Activated gamma-delta T cell treated with anti-CD3 and anti-CD28 coated beads, Interleukin-2, amount 50 U/mL, for 16 hours (primary cell): Measurements from ENCODE around the gene PCIF1.
"Not testable (repeated sequence)": the region's sequence is repeated elsewhere in the genome, so short reads cannot be mapped to it uniquely, and the experiment has no call there.

ENCODE experiments used
- DNase-seq: peaks from one replicate; pipeline ENCODE4 v3.0.0-alpha.2; 2020; ENCODE audit warnings: low read depth

PCIF1 gene

DNA sequence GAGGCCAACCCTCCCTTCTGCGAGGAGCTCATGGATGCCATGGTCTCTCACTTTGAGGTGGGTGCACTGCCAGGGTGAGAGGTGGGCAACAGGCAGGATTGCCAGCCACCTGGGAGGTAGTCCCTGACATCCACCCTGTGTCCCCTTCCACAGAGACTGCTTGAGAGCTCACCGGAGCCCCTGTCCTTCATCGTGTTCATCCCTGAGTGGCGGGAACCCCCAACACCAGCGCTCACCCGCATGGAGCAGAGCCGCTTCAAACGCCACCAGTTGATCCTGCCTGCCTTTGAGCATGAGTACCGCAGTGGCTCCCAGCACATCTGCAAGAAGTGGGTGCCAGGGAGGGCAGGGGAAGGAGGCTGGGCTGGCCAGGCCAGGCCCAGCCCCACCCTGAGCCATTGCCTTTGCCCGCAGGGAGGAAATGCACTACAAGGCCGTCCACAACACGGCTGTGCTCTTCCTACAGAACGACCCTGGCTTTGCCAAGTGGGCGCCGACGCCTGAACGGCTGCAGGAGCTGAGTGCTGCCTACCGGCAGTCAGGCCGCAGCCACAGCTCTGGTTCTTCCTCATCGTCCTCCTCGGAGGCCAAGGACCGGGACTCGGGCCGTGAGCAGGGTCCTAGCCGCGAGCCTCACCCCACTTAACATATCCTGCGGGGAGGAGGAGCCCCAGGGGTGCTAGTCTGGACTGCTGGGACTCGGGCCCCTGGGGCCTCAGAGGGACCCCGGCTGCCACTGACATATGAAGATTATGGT, 12.8 kb downstream of the PCIF1 start:
- DNase-seq: no peak

DNA sequence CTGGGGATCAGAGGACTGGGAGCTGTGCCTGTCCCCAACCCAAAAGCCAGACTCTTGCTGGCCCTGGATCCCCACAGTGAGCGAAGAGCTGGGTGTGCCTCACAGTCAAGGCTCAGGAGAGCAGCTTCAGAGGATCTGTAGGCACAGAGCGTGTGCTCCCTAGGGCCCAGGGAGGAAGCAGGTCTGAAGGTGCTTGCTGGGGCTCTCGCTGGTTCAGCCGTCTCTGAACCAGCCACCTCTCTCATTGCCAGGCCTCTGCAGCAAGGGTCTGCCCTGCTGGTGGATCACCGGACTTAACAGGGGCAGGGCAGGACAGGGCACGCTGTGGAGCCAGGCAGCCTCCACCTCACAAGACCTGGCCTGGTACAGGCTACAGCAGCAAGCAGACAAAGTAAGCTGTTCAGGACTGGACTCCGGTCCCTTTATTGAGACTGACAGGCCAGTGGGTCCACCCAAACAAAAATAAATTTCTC, 13.8 kb downstream of the PCIF1 start:
- no peak for DNase-seq

DNA sequence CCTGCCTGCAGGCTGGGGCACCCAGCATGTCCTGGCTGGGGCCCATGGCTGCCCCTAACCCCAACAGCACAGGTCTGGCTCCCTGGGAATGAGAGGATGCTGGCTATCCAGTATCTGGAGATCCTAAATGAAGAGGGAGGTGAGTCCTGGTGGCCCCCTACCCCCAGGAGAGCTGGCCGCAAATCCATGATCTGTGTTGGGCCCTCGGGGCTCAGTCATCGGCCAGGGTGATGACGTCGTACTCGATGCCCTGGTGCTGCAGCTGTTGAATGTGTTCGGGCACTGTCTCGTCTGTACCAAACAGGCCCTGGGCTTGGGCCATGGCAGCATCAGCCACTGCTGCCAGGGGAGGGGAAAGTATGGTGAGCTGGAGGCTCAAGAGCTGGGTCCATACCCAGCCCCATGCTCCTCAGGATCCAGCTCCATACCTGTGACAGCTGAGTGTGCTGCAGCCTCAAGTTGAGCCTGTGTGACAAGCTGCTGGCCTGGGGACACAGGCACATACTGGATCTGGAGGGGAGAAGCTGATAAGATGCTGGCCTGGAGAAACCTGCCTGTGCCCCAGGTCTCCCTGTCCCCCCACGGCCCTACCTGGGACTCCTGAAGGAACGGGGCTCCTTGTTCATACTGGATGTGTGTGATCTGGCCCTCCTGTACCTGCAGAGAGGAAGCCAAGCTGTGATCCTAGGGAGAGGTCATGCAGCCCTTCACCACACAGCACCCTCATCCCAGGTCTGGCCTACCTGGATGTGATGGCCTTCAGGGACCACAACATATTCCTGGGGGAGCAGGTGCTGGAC, 14.5 kb downstream of the PCIF1 start:
- DNase-seq: no peak

DNA sequence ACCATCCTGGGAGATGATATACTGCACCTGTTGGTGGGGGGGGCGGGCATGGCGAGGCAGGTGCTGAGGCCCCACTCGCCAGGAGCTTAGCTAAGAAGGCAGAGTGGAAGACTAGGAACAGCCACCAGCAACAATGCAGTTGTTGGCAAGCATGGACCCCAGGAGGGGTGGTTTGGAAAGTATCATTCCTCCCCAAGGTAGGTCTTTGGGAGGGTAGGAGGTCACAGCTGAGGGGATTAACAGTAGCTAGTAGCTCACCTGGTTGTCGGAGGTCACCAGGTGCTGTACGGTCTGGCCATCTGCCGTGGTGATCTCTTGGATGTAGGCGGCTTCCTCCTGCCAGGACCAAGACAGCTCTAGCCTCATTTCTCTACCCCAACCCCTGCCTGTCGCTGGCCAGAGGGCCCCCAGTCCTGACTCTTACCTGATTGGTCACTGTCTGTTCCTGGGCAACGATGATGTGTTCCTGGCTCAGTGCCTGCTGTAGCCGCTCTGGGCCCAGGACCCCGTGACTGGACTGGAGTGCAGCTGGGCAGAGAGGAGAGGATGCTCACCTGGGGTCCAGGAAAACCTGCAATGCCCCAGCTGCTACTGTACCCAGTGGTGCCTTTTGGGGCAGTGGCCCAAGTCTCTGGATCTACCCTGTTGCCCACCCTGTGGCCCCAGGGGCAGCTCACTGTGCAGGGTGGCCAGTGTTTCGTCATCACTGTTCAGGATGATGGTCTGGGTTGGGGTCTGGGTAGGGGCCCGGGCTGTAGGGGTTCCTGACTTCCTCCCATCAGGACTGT, 15.3 kb downstream of the PCIF1 start:
- DNase-seq: no peak

DNA sequence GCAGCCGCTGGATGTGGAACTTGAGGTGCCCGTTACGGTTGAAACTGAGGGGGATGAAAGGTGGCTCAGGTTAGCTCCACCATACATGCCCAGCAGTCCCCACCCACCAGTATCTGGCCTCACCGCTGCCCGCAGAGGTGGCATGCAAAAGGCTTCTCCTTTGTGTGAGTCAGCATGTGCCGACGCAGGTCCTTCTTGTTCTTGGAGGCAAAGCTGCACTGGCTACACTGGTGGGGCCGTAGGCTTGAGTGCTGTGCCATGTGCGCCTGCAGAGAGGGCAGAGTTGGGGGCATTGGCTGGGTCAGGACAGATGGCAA, 15.8 kb downstream of the PCIF1 start:
- DNase-seq: no peak

DNA sequence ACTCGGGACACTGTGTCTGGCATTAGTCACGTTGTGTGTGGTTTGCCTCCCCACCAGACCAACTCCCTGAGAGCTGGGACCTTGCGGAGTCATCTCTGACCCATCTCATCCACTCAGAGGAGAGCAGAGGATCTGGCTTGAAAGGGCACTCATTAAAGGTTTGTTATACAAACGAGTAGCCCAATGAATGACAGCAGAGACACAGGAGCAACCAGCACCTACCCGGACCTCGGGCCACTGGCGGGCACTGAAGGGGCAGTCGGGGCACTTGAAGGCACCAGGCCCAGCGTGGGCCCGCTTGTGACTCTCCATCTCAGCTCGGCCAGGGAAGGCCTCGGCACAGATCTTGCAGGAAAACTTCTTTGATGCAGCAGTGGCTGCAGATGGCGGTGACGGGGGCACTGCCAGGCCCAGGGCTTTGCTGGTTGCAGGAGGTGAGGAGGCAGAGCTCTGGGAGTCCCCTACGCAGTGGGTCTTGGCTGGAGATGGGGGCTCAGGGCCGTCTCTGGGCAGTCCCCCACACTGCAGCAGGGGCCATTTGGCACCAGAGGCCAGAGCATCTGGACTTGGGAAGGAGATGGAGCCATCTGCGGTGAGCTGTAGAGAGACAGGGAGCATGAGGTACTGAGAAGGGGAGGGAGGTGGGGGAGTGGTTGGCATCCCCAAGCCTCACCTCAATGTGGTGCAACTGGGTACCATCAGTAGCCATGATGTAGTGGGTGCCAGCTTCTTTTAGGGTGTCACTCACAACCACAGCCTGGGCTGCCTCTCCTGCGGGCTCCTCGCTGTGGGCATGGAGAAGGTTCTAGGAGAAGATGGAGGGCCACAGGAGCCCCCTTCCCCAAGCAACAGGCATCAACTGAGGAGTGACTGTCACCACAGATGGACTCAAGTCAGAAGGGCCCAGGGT, 17.7 kb downstream of the PCIF1 start:
- DNase-seq: no peak

DNA sequence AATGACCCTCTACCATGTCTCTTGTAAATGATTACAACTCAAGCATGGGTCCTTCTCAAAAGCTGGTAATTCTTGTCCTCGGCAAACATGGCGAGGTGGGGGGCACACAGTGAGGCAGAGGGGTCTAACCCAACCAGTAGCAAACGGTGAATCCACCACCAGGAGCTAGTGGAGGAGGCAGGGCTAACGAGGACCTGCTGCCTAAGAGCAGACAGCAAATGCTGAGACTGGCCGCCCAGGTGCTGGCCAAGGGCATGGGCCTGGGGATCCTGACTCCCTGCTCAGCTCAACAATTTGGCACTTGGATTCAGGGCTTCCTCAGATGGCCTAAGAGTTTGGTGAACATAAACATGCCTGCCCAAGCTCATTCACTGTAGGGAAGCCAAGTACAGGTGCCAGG, 18.4 kb downstream of the PCIF1 start:
- no peak for DNase-seq

DNA sequence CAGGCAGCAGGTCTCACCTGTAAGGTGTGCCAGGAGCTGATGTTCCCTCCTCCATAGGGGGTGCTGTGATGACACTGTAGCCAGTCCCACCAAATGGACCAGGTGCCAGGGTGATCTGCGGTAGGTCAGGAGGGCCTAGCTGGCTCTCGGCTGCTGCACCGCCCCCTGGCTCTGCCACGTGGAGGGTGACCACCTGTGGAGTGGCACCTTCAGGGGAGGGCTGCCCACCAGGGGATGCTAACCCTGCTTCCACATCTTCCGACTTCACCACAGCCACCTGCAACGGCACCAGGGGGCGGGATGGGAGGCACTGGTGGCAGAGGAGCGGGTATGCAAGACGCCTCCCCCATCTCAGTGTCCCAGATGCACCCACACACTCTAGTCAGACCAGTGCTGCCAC, 19.2 kb downstream of the PCIF1 start:
- no peak for DNase-seq

DNA sequence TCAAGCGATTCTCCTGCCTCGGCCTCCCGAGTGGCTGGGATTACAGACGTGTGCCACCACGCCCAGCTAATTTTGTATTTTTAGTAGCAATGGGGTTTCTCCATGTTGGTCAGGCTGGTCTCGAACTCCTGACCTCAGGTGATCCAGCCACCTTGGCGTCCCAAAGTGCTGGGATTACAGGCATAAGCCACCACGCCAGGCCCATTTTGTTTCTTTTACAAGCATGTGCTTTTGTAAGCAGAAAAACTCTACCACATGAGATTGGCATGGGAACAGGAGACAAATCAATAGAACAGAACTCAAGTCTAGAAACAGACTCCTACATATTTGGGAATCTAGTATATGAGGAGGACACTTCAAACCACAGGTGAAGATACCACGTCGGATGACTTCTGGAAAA, 21.8 kb downstream of the PCIF1 start:
- not testable (repeated sequence) for DNase-seq

DNA sequence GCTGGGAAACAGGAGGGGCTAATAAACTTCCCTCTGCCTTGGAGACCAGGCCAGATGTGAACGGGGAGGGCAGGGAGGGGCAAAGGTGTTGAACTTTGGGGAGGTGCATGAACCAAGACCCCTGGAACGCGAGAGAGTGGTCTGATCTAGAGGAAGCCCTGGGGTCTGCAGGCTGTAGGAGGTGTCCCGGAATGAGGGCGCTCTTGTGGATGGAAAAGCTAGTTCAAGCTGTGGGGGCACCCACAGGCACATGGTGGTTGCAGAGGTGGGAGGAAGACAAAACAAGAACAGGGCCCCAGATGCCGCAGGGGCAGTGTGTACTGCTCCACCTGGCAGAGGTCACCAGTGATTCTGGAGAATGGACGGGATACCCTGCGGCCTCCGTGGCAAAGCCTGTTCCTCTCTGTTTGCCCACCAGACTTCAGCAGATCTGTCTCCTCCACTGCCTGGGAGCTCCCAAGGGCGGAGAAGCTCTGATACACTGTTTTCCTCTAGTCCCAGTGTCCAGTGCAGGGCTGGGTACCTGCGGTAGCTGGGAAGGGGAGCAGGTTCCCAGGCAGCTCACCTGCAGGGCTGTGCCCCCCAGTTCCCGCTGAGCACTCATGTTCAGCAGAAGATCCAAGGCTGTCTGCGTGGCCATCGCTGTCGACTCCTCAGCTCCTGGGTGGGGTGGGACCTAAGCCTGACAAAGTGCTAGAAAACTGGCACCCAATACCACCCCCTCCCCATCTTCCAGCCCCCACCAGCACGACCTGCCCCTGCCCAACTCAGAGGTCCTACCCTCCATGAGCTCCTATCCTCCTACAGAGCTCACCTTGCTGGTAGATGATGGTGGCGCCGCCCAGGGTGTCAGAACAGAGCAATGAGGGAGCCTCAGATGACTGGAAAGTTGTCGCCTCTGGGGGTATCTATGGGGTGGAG, 22.8 kb downstream of the PCIF1 start:
- DNase-seq: no peak

DNA sequence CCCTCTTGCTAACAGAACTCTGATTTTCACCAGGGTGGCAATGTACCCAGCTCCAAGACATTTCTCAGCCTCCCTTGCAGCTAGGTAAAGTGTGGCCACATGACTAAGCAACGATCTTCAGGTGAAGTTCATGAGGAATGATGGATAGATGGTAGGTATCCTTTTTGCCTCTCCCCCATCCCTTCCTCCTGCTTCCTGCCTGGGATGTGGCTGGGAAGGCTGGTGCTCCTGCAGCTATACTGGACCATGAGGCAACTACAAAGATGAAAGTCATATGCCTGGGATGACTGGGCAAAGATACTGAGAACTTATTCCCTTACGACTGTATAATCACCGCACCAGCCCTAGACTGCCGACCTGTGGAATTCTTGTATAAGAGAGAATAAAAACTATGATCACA, 24.1 kb downstream of the PCIF1 start:
- no peak for DNase-seq

DNA sequence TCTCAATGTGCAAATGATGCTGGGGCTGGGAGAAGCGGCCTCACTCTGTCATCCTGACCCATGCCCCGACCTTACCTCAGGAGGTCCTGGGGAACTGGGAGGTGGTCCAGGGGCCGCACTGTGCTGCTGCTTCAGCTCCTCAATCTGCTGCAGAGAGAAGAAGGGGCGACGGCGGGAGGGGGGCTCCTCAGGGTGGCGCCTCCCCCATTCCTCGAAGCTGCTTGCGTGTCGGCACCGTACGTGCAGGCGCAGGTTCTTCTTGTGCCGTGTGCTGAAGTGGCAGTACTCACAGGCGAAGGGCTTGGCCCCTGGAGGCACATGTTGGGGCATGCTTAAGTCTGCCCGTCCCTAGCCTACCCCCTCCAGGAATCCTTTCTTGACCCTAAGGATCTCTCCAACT, 24.6 kb downstream of the PCIF1 start:
- DNase-seq: no peak

DNA sequence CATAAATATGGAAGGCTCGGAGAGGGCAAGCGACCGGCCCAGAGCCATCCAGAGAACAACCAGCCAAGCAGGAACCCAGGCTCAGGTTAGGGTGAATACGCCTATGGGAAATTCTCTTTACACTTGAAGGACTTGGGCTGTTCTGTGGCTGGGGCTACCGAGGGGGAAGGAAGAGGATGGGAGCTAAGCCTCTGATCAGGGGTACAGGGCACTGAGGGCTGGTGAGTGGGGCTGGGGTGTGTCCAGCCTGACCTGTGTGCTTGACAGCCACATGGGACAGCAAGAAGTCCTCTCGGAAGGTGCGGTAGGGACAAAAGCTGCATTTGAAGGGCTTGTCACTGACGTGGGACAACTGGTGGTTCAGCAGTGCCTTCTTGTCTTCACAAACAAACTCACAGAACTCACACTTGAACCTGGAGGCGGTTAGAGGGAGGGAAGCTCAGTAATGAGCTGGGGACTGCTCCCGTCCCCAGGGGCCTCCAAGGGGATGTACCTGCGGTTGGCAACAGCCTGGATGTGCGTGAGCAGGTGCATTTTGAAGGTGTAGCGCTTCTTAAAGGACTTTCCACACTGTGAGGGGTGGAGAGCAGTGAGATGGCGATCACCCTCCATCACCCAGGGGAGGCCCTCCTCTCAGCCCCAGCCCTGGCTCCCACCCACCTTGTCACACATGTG, 25.6 kb downstream of the PCIF1 start:
- DNase-seq: no peak

DNA sequence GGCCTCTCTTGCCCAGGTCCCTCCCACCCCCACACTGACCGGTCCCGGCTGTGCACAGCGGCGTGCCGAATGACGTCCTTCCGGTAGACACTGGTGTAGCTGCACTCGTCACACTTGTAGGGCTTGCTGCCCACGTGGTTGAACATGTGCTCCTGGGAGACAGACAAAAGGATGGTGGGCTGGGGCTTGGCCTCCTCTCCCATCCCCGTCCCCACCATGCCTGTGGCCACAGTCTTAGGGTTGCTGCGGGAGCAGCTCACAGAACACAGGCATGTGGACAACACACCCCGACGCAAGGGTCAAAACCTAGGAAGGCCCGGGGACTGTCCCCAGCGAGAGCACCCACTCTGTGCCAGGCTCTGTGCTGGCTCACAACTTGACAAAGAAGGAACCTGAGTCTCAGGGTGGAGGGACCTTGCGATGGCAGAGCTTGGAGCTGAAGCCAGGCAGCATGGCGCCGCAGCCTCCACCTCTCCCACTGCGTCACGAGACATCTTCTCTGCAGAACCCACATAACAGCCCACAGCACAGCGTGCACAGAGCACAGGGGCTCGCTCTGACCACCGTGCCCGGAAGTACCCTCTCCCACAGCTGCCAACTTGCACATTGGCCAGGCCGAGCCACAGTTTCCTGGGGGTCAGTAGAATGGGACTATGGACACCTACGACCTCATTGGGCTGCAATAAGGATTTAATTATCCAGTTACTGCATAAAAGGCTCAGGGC, 27.7 kb downstream of the PCIF1 start:
- no peak for DNase-seq

DNA sequence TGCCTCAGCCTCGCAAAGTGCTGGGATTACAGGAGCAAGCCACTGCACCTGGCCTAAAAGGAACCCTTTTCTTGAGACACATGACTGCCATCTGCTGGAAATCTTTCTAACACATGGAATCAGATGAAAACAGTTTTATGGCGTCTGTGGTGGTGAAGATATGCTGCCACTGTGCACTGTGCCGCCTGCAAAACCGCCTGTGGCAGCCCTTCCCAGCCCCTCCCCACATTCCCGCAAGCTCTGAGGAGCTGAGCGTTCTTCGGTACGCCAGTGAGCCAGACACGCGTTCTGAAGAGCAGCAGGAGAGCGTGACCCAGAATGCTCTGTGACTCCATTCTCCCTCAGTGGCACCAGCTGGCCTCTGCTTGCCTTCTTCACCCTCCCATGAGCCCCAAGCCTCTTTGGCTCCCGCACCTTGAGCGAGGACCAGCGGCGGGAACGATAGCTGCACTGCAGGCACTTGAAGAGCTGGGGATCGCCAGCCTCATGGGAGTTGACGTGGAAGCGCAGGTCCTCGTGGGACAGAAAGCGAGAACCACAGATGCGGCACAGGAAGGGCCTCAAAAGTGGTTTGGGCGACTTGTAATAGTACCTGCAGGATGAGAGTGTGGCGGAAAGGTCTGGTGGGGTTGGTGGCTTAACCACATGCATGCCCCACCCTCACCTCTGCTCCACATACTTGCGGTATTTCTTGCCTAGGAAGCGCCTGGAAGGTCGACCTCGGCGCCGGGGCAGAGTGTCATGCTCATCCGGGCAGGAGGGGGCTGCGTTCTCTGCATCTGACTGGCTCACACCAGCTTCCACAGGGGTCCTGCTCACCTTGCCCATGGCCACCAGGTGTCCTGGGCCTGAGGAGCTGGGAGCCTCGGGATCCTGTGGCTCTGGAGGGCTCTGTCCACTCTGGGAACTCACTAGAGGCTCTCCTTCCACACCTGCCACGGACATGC, 28.8 kb downstream of the PCIF1 start:
- DNase-seq: no peak

DNA sequence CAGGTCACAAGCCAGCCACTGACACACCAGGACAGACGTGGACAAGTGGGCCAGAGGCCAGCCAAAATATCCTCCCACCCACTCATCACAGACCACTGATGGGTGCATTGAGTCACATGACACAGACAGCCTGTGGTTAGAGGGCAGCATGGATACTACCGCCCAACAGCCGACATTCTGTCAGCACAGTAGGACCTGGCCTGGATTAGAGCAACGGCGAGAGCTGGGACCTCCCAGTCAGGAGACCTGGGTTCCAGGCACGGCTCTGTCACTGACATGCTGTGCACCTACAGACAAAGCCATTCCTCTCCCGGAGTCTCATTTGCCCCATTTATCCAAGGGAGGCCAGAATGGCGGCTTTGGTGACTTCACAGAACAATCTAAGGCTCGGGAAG, 29.5 kb downstream of the PCIF1 start:
- DNase-seq: no peak

DNA sequence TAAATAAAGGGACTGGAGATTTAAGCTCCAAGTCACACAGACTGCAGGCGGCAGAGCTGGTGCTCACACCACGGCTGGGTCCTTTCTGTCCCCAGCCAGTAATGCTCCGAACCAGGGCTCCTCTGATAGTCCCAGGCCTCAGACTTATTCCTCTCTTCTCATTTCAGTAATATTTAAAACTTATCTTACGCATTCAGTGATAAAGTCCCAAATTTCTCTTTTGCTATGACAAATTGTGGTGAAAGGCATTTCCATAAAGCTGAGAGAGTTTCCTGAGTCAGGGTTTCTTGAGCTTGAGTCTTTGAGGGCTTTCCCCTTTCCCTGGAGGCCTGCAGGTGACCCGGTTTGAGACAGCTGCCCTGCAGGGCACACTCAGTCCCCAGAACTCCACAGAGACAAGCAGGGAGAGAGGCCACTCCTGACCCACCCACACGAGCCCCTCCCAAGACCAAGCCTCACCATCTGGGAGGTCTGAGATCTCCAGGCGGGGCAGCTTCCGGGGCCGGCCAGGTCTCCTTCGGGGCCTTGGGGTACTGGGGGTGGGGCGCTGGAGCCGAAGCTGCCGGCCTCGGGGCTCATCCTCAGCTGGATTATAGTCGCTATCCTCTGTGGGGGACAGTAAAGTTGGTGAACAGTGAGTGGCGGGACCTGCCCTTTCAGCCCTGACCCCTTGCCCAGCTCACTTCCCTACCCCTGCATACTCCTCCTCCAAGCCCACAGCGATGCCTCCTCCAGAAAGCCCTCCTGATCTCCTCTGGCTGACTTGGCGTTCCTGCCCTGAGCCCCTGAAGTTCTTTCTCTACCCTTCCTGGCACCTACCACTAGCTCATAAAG, 30.9 kb downstream of the PCIF1 start:
- no peak for DNase-seq
